WTC11 (cell line): ENCODE results near the gene KCTD21. TPM values are rescaled to one million over a fixed set of nuclear protein-coding genes. Genes with fewer than 3 reads are reported as not detected.

Experiments
- ATAC-seq: fragments of 200-7000 bp; cut with Tn5 transposase; 2 replicates; pipeline ENCODE4 v1.10.0; 2021; ENCODE audit warnings: mild to moderate bottlenecking, moderate library complexity
- CTCF ChIA-PET: fragments of 300-600 bp; sonication (Branson Sonifier 250); formaldehyde crosslinking; loops from one replicate; lab custom pipeline; 2021; ENCODE audit warnings: antibody characterized with exemption; lab: Charles Lee
- POLR2A ChIA-PET: fragments of 350-600 bp; sonication (Branson Sonifier 250); formaldehyde crosslinking; loops from one replicate; lab custom pipeline; 2021; ENCODE audit warnings: antibody characterized with exemption; lab: Charles Lee
- DNase-seq: peaks from one replicate; pipeline ENCODE4 v3.0.0; 2021; ENCODE audit warnings: low spot score
- H3K27ac Mint-ChIP-seq: 2 replicates; pipeline ENCODE4 v1.8.0; 2021; ENCODE audit warnings: mixed read lengths
- H3K27me3 Mint-ChIP-seq: 2 replicates; pipeline ENCODE4 v1.8.0; 2021; ENCODE audit warnings: low read depth, mild to moderate bottlenecking, moderate library complexity, mixed read lengths
- H3K36me3 Mint-ChIP-seq: 2 replicates; pipeline ENCODE4 v1.8.0; 2021; ENCODE audit warnings: mixed read lengths
- H3K4me1 Mint-ChIP-seq: 2 replicates; pipeline ENCODE4 v1.8.0; 2022; ENCODE audit warnings: mixed read lengths
- H3K4me3 Mint-ChIP-seq: 2 replicates; pipeline ENCODE4 v1.8.0; 2021; ENCODE audit warnings: mild to moderate bottlenecking, moderate library complexity, mixed read lengths
- H3K9me3 Mint-ChIP-seq: 2 replicates; pipeline ENCODE4 v1.8.0; 2021; ENCODE audit warnings: mixed read lengths
- ELF4 ChIP-seq: sonication (generic); formaldehyde crosslinking; IDR thresholded peaks from 2 replicates; pipeline ENCODE4 v1.8.1; 2022; ENCODE audit warnings: low read depth, mild to moderate bottlenecking, moderate library complexity, missing genetic modification reagents
- GRHL2 ChIP-seq: fragments of 250-450 bp; sonication (Bioruptor Pico); IDR thresholded peaks from 2 replicates; pipeline ENCODE4 v1.8.0; 2022; ENCODE audit warnings: mild to moderate bottlenecking, moderate library complexity; ENCODE audit not compliant: insufficient replicate concordance, severe bottlenecking
- JAZF1 ChIP-seq: fragments of 250-450 bp; sonication (Bioruptor Pico); IDR thresholded peaks from 2 replicates; pipeline ENCODE4 v1.9.0; 2021; ENCODE audit warnings: moderate library complexity, mild to moderate bottlenecking, inconsistent platforms
- NFATC4 ChIP-seq: fragments of 250-450 bp; sonication (Bioruptor Pico); IDR thresholded peaks from 2 replicates; pipeline ENCODE4 v1.9.0; 2021; ENCODE audit warnings: mild to moderate bottlenecking
- OVOL2 ChIP-seq: fragments of 250-450 bp; sonication (Bioruptor Pico); IDR thresholded peaks from 2 replicates; pipeline ENCODE4 v1.9.0; 2021; ENCODE audit warnings: mild to moderate bottlenecking, borderline replicate concordance
- RORB ChIP-seq: fragments of 250-450 bp; sonication (Bioruptor Pico); IDR thresholded peaks from 2 replicates; pipeline ENCODE4 v1.9.0; 2021; ENCODE audit warnings: mild to moderate bottlenecking
- SMAD3 ChIP-seq: sonication (generic); formaldehyde crosslinking; IDR thresholded peaks from 2 replicates; pipeline ENCODE4 v1.8.0; 2022; ENCODE audit warnings: missing genetic modification reagents, mild to moderate bottlenecking, borderline replicate concordance
- SP1 ChIP-seq: sonication (generic); formaldehyde crosslinking; conservative IDR thresholded peaks from 2 replicates; pipeline ENCODE4 v1.8.1; 2022; ENCODE audit warnings: missing genetic modification reagents
- ZNF232 ChIP-seq: sonication (generic); formaldehyde crosslinking; IDR thresholded peaks from 2 replicates; pipeline ENCODE4 v1.8.0; 2022; ENCODE audit warnings: mild to moderate bottlenecking, missing genetic modification reagents
- ZNF263 ChIP-seq: sonication (generic); formaldehyde crosslinking; IDR thresholded peaks from 2 replicates; pipeline ENCODE4 v1.8.1; 2022; ENCODE audit warnings: low read depth, mild to moderate bottlenecking, moderate library complexity, missing genetic modification reagents
- ZNF416 ChIP-seq: fragments of 250-450 bp; sonication (Bioruptor Pico); IDR thresholded peaks from 2 replicates; pipeline ENCODE4 v1.9.0; 2021; ENCODE audit warnings: mild to moderate bottlenecking, inconsistent platforms
- ZSCAN18 ChIP-seq: fragments of 250-450 bp; sonication (Bioruptor Pico); IDR thresholded peaks from 2 replicates; pipeline ENCODE4 v2.1.2; 2022; ENCODE audit warnings: mild to moderate bottlenecking, moderate library complexity
- total RNA-seq: library from RNA; stranded (reverse); gene quantifications from 3 replicates; pipeline ENCODE4 v1.2.3, GENCODE V29; 2021
- TF ChIP-seq, protein P1 (sequence below): sonication (generic); formaldehyde crosslinking; IDR thresholded peaks from 2 replicates; pipeline ENCODE4 v1.8.0; 2022; ENCODE audit warnings: mild to moderate bottlenecking, missing genetic modification reagents
- TF ChIP-seq, protein P2 (sequence below): sonication (generic); formaldehyde crosslinking; IDR thresholded peaks from 2 replicates; pipeline ENCODE4 v1.8.1; 2022; ENCODE audit warnings: low read depth, missing genetic modification reagents, borderline replicate concordance
- TF ChIP-seq, protein P3 (sequence below): sonication (generic); formaldehyde crosslinking; IDR thresholded peaks from 2 replicates; pipeline ENCODE4 v1.8.0; 2022; ENCODE audit warnings: mild to moderate bottlenecking, missing genetic modification reagents
- TF ChIP-seq, protein P4 (sequence below): sonication (generic); formaldehyde crosslinking; IDR thresholded peaks from 2 replicates; pipeline ENCODE4 v1.8.1; 2023; ENCODE audit warnings: mild to moderate bottlenecking, missing genetic modification reagents
- TF ChIP-seq, protein P5 (sequence below): sonication (generic); formaldehyde crosslinking; IDR thresholded peaks from 2 replicates; pipeline ENCODE4 v1.8.1; 2022; ENCODE audit warnings: missing genetic modification reagents, borderline replicate concordance
- TF ChIP-seq, protein P6 (sequence below): fragments of 250-450 bp; sonication (Bioruptor Pico); IDR thresholded peaks from 2 replicates; pipeline ENCODE4 v1.9.0; 2021; ENCODE audit warnings: mild to moderate bottlenecking, borderline replicate concordance

Gene KCTD21
- total RNA-seq, 1 experiment from 2014 or later: 2.8 TPM

- Mint-ChIP-seq H3K4me1 (peaks cover 13% of the 10 kb centered on the region), H3K27me3 (no peaks in the 10 kb centered on the region), H3K36me3 (peaks cover 22% of the 10 kb centered on the region), H3K9me3 (no peaks in the 10 kb centered on the region), H3K4me3 (no peak overlapping the region), H3K27ac (no peak overlapping the region)
- ChIA-PET CTCF (no interaction called here), POLR2A (no interaction called here)
- no peak for ATAC-seq
- DNase-seq: no peak
- TF ChIP-seq, protein P1, sequence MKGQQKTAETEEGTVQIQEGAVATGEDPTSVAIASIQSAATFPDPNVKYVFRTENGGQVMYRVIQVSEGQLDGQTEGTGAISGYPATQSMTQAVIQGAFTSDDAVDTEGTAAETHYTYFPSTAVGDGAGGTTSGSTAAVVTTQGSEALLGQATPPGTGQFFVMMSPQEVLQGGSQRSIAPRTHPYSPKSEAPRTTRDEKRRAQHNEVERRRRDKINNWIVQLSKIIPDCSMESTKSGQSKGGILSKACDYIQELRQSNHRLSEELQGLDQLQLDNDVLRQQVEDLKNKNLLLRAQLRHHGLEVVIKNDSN (CRISPR knock-in tag): no peak
- TF ChIP-seq ZSCAN18 (CRISPR knock-in tag): no peak
- TF ChIP-seq, protein P2, sequence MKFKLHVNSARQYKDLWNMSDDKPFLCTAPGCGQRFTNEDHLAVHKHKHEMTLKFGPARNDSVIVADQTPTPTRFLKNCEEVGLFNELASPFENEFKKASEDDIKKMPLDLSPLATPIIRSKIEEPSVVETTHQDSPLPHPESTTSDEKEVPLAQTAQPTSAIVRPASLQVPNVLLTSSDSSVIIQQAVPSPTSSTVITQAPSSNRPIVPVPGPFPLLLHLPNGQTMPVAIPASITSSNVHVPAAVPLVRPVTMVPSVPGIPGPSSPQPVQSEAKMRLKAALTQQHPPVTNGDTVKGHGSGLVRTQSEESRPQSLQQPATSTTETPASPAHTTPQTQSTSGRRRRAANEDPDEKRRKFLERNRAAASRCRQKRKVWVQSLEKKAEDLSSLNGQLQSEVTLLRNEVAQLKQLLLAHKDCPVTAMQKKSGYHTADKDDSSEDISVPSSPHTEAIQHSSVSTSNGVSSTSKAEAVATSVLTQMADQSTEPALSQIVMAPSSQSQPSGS: no peak
- TF ChIP-seq, protein P3, sequence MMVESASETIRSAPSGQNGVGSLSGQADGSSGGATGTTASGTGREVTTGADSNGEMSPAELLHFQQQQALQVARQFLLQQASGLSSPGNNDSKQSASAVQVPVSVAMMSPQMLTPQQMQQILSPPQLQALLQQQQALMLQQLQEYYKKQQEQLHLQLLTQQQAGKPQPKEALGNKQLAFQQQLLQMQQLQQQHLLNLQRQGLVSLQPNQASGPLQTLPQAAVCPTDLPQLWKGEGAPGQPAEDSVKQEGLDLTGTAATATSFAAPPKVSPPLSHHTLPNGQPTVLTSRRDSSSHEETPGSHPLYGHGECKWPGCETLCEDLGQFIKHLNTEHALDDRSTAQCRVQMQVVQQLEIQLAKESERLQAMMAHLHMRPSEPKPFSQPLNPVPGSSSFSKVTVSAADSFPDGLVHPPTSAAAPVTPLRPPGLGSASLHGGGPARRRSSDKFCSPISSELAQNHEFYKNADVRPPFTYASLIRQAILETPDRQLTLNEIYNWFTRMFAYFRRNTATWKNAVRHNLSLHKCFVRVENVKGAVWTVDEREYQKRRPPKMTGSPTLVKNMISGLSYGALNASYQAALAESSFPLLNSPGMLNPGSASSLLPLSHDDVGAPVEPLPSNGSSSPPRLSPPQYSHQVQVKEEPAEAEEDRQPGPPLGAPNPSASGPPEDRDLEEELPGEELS: no peak
- no peak for TF ChIP-seq ZNF416 (CRISPR knock-in tag)
- TF ChIP-seq, protein P4, sequence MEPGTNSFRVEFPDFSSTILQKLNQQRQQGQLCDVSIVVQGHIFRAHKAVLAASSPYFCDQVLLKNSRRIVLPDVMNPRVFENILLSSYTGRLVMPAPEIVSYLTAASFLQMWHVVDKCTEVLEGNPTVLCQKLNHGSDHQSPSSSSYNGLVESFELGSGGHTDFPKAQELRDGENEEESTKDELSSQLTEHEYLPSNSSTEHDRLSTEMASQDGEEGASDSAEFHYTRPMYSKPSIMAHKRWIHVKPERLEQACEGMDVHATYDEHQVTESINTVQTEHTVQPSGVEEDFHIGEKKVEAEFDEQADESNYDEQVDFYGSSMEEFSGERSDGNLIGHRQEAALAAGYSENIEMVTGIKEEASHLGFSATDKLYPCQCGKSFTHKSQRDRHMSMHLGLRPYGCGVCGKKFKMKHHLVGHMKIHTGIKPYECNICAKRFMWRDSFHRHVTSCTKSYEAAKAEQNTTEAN: no peak
- TF ChIP-seq SMAD3 (CRISPR knock-in tag): no peak
- no peak for TF ChIP-seq ELF4 (CRISPR knock-in tag)
These were observed 42.9 kb downstream of the KCTD21 start for GRCh38 chr11:78145511-78146025.

- Mint-ChIP-seq H3K4me3 (peak overlapping the region; percentile 88), H3K27ac (peak overlapping the region; percentile 86), H3K36me3 (peaks cover 42% of the 10 kb centered on the region), H3K9me3 (peaks cover 3% of the 10 kb centered on the region; the same call in 1 of the 2 replicates), H3K27me3 (no peaks in the 10 kb centered on the region; the same call in 1 of the 2 replicates), H3K4me1 (peaks cover 17% of the 10 kb centered on the region)
- TF ChIP-seq GRHL2 (CRISPR knock-in tag) (no peak), NFATC4 (CRISPR knock-in tag) (no peak), ZNF232 (CRISPR knock-in tag) (no peak), OVOL2 (no peak), RORB (CRISPR knock-in tag) (no peak), JAZF1 (CRISPR knock-in tag) (no peak), SP1 (CRISPR knock-in tag) (no peak), ZNF263 (CRISPR knock-in tag) (no peak)
- TF ChIP-seq, protein P5, sequence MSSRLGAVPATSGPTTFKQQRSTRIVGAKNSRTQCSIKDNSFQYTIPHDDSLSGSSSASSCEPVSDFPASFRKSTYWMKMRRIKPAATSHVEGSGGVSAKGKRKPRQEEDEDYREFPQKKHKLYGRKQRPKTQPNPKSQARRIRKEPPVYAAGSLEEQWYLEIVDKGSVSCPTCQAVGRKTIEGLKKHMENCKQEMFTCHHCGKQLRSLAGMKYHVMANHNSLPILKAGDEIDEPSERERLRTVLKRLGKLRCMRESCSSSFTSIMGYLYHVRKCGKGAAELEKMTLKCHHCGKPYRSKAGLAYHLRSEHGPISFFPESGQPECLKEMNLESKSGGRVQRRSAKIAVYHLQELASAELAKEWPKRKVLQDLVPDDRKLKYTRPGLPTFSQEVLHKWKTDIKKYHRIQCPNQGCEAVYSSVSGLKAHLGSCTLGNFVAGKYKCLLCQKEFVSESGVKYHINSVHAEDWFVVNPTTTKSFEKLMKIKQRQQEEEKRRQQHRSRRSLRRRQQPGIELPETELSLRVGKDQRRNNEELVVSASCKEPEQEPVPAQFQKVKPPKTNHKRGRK: no peak
- TF ChIP-seq, protein P6, sequence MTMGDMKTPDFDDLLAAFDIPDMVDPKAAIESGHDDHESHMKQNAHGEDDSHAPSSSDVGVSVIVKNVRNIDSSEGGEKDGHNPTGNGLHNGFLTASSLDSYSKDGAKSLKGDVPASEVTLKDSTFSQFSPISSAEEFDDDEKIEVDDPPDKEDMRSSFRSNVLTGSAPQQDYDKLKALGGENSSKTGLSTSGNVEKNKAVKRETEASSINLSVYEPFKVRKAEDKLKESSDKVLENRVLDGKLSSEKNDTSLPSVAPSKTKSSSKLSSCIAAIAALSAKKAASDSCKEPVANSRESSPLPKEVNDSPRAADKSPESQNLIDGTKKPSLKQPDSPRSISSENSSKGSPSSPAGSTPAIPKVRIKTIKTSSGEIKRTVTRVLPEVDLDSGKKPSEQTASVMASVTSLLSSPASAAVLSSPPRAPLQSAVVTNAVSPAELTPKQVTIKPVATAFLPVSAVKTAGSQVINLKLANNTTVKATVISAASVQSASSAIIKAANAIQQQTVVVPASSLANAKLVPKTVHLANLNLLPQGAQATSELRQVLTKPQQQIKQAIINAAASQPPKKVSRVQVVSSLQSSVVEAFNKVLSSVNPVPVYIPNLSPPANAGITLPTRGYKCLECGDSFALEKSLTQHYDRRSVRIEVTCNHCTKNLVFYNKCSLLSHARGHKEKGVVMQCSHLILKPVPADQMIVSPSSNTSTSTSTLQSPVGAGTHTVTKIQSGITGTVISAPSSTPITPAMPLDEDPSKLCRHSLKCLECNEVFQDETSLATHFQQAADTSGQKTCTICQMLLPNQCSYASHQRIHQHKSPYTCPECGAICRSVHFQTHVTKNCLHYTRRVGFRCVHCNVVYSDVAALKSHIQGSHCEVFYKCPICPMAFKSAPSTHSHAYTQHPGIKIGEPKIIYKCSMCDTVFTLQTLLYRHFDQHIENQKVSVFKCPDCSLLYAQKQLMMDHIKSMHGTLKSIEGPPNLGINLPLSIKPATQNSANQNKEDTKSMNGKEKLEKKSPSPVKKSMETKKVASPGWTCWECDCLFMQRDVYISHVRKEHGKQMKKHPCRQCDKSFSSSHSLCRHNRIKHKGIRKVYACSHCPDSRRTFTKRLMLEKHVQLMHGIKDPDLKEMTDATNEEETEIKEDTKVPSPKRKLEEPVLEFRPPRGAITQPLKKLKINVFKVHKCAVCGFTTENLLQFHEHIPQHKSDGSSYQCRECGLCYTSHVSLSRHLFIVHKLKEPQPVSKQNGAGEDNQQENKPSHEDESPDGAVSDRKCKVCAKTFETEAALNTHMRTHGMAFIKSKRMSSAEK (CRISPR knock-in tag): no peak
- no peak for DNase-seq
- POLR2A ChIA-PET: interaction anchor here (0.7 kb wide), 2 partner anchors 32 to 1345 kb away, joined by 3 read pairs; no protein-coding TSS in a partner anchor
- CTCF ChIA-PET: no interaction called here
- ATAC-seq: no peak
These were observed 47.9 kb downstream of the KCTD21 start for GRCh38 chr11:78140392-78141077.
